Upper lobe of left lung (tissue), 4 donors: Measurements from ENCODE around the gene MCF2L.

ENCODE experiments used
- CTCF ChIP-seq, 6 experiments: fragments of 450-650 bp in 4 of 6; fragments of 200-600 bp in 2 of 6; sonication (generic) in 2 of 6; IDR thresholded peaks; one replicate each; pipeline ENCODE4 v1.5.1; 2016 to 2019; ENCODE audit warnings: antibody characterized with exemption in 6 of 6
- POLR2AphosphoS5 ChIP-seq, 2 donors: sonication (generic); formaldehyde crosslinking; IDR thresholded peaks; one replicate each; pipeline ENCODE4 v1.5.1; 2017; ENCODE audit warnings: antibody characterized with exemption in 2 of 2

- TF ChIP-seq CTCF (IDR thresholded peaks at IDR 0.05) (no peak), POLR2AphosphoS5 (IDR thresholded peaks at IDR 0.05) (no peak)
These were observed 47.0 kb downstream of the MCF2L start for GRCh38 chr13:113015826-113016525.
